H4 (cell line): ENCODE data around the gene ICAM1. TPM values are rescaled to one million over a fixed set of nuclear protein-coding genes. Genes with fewer than 3 reads are reported as not detected.
"Not testable (repeated sequence)": the region's sequence is repeated elsewhere in the genome, so short reads cannot be mapped to it uniquely, and the experiment has no call there.

ENCODE experiments used
- DNase-seq: peaks from one replicate; pipeline ENCODE4 v3.0.0-alpha.2; 2015; ENCODE audit warnings: low spot score
- total RNA-seq: library from RNA; depleted of rRNA; stranded (reverse); fragments of >200 nt; shearing (Covaris generic); gene quantifications from 2 replicates; pipeline ENCODE4 v1.2.3, GENCODE V29; 2014

Gene ICAM1
- total RNA-seq, 1 experiment from 2014 or later = 0.12 TPM

DNA sequence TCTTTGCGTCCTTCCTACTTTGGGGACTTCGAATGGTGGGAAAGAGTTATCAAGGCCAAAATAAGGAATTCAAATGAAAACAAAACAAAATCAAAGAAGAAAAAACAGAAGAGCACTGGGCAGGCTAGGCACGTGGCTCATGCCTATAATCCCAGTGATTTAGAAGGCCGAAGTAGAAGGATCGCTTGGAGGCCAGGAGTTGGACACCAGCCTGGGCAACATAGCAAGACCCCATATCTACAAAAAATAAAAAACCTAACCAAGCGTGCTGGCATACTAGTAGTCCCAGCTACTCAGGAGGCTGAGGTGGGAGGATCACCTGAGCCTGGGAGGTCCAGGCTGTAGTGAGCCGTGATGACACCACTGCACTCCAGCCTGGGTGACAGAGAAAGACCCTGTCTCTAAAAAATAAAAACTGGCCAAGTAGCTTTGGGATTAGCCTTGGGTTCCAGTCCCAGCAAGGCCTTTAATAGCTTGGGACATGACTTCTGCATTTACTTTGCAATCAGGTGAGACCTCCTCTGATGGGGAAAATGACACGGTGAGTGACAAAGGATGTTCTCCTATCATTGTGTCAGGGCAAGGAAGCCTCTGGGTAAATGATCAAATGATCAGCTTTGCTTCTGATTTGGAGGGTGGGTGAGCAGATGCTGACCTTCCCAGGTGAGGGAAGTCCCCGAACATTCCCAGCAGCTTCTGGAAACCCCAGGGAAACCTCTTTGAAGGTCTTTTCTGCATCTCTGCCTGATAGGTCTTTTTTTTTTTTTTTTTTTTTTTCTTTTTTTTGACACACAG, 7.1 kb downstream of the ICAM1 start:
- DNase-seq = no peak

DNA sequence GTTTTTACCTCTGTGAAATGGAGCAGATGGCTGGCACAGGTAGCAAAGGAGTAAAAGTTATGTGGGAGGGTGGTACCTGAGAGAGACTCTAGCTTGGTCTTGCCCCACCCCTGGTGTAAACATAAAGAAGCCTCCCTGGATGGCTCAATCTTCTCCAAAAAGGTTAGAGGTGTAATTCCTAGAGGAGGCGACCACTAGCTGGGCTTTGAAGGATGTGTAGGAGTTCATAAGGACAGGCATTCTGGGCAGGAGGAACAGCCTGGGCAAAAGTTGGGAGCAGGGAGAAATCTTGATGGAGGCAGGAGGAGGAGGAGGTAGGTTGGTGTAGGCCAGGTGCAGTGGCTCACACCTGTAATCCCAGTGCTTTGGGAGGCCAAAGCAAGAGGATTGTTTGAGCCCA, 8.0 kb downstream of the ICAM1 start:
- no peak for DNase-seq

DNA sequence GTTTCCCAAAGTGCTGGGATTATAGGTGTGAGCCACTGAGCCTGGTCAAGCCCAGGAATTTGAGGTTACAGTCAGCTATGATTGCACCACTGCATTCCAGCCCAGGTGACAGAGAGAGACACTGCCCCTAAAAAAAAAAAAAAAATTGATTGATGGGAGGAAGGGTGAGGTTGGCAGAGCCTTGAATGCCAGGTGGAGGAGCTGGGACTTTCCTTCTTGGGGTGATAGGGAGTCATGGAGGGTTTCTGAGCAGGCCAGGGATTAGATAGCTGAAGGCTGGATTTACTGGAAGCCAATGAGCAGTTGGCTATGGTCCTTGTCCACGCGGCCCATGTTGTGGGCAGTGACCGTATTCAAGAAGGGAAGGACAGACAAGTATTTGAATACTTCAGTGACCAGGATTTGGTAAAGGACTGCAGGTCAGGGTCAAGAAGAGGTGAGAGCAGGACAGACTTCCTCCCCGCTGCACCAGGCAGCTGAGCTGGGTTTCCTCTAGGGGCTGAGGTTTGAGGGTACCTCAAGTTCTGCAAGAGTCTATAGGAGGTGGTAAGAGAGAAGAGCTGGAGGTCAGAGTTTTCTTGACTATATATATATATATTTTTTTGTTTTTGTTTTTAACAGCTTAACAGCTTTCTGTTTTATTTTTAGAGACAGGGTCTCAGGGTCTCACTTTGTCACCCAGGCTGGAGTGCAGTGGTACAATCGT, 9.0 kb downstream of the ICAM1 start:
- DNase-seq = no peak

DNA sequence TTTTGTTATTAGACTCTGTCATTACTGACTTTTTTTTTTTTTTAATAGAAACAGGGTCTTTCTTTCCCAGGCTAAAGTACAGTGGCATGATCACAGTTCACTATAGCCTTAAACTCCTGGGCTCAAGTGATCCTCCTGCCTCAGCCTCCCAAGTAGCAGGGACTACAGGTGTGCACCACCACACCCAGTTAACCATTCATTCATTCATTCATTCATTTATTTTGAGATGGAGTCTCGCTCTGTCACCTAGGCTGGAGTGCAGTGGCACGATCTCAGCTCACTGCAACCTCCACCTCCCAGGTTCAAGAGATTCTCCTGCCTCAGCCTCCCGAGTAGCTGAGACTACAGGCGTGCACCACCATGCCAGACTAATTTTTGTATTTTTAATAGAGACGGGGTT, 11.1 kb downstream of the ICAM1 start:
- not testable (repeated sequence) for DNase-seq

DNA sequence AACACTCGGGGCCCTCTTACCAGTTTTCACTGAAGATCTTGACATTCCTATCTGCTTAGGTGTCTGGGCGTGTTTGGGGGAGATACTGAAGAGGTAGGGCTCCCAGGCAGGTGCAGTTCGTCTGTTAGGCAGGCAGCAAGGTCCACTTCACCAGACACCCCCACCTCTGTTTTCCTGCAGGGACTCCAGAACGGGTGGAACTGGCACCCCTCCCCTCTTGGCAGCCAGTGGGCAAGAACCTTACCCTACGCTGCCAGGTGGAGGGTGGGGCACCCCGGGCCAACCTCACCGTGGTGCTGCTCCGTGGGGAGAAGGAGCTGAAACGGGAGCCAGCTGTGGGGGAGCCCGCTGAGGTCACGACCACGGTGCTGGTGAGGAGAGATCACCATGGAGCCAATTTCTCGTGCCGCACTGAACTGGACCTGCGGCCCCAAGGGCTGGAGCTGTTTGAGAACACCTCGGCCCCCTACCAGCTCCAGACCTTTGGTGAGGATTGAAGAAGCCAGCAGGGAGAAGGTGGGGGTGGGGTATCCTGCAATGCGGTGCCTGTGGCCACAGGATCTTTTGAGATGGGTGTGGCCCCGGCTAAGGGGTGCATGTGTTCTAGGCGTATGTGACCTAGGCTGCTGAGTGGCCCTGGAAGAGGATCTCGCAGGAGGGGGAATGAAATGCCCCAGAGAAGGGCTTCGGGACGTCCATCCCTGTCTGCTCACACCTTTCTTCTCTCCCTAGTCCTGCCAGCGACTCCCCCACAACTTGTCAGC, 12.6 kb downstream of the ICAM1 start:
- DNase-seq = no peak

DNA sequence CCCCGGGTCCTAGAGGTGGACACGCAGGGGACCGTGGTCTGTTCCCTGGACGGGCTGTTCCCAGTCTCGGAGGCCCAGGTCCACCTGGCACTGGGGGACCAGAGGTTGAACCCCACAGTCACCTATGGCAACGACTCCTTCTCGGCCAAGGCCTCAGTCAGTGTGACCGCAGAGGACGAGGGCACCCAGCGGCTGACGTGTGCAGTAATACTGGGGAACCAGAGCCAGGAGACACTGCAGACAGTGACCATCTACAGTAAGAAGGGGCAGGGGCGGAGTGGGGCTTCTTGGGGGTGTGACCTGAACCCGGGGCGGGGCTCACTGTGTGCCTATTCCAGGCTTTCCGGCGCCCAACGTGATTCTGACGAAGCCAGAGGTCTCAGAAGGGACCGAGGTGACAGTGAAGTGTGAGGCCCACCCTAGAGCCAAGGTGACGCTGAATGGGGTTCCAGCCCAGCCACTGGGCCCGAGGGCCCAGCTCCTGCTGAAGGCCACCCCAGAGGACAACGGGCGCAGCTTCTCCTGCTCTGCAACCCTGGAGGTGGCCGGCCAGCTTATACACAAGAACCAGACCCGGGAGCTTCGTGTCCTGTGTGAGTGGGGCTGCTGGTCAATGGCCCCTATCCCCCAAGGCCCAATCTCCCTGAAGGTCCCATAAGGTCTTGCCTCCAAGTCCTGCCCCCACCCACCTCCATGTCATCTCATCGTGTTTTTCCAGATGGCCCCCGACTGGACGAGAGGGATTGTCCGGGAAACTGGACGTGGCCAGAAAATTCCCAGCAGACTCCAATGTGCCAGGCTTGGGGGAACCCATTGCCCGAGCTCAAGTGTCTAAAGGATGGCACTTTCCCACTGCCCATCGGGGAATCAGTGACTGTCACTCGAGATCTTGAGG, 13.4 kb downstream of the ICAM1 start:
- DNase-seq = no peak

DNA sequence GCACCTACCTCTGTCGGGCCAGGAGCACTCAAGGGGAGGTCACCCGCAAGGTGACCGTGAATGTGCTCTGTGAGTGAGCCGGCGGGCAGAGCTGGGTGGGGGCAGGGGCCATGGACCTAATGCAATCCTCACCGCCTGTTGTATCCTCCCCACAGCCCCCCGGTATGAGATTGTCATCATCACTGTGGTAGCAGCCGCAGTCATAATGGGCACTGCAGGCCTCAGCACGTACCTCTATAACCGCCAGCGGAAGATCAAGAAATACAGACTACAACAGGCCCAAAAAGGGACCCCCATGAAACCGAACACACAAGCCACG, 14.0 kb downstream of the ICAM1 start:
- no peak for DNase-seq

DNA sequence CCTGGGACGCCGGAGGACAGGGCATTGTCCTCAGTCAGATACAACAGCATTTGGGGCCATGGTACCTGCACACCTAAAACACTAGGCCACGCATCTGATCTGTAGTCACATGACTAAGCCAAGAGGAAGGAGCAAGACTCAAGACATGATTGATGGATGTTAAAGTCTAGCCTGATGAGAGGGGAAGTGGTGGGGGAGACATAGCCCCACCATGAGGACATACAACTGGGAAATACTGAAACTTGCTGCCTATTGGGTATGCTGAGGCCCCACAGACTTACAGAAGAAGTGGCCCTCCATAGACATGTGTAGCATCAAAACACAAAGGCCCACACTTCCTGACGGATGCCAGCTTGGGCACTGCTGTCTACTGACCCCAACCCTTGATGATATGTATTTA, 14.5 kb downstream of the ICAM1 start:
- DNase-seq = no peak

DNA sequence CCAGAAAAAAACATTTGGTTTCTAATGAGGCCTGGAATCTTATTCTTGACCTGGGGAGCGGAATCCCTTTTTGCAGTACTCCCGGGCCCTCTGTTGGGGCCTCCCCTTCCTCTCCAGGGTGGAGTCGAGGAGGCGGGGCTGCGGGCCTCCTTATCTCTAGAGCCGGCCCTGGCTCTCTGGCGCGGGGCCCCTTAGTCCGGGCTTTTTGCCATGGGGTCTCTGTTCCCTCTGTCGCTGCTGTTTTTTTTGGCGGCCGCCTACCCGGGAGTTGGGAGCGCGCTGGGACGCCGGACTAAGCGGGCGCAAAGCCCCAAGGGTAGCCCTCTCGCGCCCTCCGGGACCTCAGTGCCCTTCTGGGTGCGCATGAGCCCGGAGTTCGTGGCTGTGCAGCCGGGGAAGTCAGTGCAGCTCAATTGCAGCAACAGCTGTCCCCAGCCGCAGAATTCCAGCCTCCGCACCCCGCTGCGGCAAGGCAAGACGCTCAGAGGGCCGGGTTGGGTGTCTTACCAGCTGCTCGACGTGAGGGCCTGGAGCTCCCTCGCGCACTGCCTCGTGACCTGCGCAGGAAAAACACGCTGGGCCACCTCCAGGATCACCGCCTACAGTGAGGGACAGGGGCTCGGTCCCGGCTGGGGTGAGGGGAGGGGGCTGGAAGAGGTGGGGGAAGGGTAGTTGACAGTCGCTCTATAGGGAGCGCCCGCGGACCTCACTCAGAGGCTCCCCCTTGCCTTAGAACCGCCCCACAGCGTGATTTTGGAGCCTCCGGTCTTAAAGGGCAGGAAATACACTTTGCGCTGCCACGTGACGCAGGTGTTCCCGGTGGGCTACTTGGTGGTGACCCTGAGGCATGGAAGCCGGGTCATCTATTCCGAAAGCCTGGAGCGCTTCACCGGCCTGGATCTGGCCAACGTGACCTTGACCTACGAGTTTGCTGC, 16.1 kb downstream of the ICAM1 start, which contains the start of gene ICAM4:
Gene ICAM4 (plus strand): TSS at position 153 of the 935 bp plus-strand sequence. CDS start 58 bp downstream, at position 211.
- DNase-seq = no peak

DNA sequence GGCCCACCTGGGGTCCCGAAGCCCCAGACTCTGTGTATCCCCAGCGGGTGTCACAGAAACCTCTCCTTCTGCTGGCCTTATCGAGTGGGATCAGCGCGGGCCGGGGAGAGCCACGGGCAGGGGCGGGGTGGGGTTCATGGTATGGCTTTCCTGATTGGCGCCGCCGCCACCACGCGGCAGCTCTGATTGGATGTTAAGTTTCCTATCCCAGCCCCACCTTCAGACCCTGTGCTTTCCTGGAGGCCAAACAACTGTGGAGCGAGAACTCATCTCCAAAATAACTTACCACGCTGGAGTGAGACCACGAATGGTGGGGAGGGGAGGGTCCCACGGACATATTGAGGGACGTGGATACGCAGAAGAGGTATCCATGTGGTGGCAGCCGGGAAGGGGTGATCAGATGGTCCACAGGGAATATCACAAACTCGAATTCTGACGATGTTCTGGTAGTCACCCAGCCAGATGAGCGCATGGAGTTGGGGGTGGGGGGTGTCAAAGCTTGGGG, 17.8 kb downstream of the ICAM1 start:
- no peak for DNase-seq

DNA sequence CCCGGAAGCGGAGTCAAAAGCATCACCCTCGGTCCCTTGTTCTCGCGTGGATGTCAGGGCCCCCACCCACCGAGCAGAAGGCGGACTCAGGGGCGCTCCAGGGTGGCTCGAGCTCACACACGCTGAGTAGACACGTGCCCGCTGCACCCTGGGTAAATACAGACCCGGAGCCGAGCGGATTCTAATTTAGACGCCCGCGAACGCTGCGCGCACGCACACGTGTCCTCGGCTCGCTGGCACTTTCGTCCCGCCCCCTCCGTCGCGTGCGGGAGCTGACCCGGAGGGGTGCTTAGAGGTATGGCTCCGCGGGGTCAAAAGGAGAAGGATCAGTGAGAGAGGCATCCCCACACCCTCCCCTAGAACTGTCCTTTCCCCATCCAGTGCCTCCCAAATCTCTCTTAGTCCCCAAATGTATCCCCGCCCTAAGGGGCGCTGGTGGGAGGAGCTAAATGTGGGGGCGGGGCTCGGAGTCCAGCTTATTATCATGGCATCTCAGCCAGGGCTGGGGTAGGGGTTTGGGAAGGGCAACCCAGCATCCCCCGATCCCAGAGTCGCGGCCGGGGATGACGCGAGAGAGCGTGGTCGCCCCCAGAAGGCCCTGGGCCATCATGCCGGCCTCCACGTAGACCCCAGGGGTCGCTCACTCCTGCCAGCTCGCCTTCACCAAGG, 18.4 kb downstream of the ICAM1 start:
- DNase-seq = no peak

DNA sequence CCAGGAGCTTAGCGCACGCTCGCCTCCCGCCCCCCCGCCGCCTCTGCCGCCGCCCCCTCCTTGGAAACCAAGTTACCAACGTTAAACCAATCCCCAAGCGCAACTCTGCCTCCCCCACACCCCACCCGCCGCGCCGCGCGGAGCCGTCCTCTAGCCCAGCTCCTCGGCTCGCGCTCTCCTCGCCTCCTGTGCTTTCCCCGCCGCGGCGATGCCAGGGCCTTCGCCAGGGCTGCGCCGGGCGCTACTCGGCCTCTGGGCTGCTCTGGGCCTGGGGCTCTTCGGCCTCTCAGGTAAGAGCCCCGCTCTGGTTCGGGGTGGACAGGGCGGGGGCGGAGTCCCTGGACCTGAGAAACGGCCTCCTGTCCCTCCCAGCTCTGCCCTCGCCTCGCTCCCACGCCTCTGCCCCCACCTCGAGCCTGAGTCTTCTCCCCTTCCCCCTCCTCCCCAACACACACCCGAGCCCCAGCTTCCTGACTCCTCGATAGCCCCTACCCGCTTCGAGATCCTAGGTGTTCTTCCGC, 19.0 kb downstream of the ICAM1 start, which contains the start of gene ICAM5:
Gene ICAM5 (plus strand): TSS at position 117 of the 521 bp plus-strand sequence. CDS start 92 bp downstream, at position 209.
- DNase-seq = no peak

DNA sequence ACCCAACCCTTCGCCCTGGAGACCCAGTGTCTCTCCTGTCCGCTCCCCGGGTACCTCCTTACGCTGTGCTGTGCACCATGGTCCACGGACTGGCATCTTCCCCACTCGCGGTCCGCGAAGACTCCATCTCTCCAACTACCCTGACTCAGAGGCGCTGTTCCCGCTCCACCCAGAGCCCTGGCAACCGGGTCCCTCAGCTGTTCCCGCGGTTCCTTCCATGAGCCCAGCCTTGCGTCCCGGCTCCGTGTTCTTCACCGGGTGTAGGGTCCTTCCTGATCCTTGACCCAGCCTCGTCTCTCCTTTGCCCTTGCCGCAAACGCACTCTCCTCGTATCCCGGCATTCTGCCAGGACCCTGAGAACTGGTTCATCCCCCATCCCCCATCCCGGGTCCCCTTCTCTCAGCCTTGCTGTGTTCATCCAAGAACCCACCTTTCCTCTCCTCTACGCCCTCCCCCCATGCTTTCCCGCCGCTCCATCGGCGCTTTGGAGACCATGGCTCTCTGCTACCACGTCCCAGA, 19.5 kb downstream of the ICAM1 start:
- no peak for DNase-seq

DNA sequence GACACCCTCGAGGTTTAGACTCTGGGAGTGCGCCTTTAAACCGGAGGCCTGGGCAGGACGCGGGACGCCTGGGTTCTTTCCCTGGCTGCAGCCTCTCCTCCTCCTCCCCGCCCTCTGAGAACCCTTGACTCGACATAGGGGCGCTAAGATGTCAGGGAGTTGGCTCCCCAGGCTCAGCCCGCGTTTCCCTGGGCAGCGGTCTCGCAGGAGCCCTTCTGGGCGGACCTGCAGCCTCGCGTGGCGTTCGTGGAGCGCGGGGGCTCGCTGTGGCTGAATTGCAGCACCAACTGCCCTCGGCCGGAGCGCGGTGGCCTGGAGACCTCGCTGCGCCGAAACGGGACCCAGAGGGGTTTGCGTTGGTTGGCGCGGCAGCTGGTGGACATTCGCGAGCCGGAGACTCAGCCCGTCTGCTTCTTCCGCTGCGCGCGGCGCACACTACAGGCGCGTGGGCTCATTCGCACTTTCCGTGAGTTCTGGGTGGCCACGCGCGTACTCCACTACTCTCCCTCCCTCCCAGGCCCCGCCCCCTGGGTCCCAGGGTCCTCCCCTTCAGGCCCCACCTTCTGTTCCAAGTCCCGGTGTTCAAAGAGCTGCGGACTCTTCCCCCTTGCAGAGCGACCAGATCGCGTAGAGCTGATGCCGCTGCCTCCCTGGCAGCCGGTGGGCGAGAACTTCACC, 20.1 kb downstream of the ICAM1 start:
- DNase-seq = no peak

DNA sequence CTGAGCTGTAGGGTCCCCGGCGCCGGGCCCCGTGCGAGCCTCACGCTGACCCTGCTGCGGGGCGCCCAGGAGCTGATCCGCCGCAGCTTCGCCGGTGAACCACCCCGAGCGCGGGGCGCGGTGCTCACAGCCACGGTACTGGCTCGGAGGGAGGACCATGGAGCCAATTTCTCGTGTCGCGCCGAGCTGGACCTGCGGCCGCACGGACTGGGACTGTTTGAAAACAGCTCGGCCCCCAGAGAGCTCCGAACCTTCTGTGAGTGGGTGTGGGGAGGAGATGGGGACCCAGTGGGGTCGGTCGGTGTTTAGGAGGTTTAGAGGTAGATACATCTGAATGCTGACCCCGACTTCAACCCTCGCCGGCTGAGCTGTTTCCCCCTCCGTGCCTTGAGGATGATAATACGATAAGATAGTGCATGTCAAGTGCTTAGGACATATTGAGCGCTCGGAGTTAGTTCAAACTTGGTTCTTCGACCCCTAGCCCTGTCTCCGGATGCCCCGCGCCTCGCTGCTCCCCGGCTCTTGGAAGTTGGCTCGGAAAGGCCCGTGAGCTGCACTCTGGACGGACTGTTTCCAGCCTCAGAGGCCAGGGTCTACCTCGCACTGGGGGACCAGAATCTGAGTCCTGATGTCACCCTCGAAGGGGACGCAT, 20.8 kb downstream of the ICAM1 start:
- no peak for DNase-seq

DNA sequence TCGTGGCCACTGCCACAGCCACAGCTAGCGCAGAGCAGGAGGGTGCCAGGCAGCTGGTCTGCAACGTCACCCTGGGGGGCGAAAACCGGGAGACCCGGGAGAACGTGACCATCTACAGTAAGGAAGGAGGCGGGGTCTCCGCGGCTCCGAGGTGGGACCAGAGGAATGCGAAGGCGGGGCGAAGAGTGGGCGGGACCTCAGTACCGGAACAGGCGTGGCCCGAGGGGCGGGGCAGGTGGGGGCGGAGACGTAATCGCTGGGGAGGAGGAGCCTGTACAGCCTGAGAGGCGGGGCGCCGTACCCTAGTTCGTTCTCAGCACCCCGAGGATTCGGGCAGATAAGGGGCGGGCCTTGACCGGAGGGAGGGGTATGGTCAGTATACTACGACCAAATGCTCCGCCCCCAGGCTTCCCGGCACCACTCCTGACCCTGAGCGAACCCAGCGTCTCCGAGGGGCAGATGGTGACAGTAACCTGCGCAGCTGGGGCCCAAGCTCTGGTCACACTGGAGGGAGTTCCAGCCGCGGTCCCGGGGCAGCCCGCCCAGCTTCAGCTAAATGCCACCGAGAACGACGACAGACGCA, 21.4 kb downstream of the ICAM1 start:
- no peak for DNase-seq

DNA sequence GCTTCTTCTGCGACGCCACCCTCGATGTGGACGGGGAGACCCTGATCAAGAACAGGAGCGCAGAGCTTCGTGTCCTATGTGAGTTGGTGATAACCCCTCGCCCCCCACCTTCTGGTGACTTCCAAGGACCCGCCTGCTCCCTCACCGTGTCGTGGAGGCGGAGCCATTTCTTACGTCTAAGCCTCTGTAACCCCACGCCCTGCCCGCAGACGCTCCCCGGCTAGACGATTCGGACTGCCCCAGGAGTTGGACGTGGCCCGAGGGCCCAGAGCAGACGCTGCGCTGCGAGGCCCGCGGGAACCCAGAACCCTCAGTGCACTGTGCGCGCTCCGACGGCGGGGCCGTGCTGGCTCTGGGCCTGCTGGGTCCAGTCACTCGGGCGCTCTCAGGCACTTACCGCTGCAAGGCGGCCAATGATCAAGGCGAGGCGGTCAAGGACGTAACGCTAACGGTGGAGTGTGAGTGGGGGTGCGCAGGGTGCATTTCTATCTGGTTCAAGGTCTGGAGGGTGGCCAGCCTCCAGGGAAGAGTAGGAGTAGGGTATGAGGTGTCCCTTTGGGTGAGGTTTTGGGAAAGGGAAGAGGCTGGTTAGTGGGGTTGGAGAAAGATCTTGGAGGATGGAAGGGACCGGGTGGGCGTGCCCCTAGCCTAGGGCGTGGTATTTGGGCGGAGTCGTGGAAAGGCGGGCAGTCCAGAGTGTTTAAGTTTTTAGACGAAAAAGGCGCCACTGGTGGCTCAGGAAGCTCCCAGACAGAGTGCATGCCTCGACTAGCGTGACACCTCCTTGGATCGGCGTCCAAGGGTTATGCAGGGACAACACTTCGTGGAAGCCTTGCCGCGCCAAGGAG, 22.1 kb downstream of the ICAM1 start:
- DNase-seq = no peak
